Lower lobe of right lung (tissue), 2 donors: Measurements from ENCODE around the gene ADAMTSL5. TPM values are rescaled to one million over a fixed set of nuclear protein-coding genes. Genes with fewer than 3 reads are reported as not detected.

Experiments used
- ATAC-seq, 2 donors: fragments of 200-7000 bp; cut with Tn5 transposase; one replicate each; pipeline ENCODE4 v1.9.1; 2020 to 2022; ENCODE audit warnings: mild to moderate bottlenecking in 2 of 2, moderate library complexity in 2 of 2
- DNase-seq: peaks from one replicate; pipeline ENCODE4 v3.0.0-alpha.2; 2020
- H3K27ac ChIP-seq: fragments of 200-600 bp; one replicate; pipeline ENCODE4 v1.8.0; 2022
- H3K27me3 ChIP-seq: fragments of 200-600 bp; one replicate; pipeline ENCODE4 v1.8.0; 2022; ENCODE audit warnings: low read depth
- H3K36me3 ChIP-seq: fragments of 200-600 bp; one replicate; pipeline ENCODE4 v1.8.0; 2022; ENCODE audit warnings: mild to moderate bottlenecking
- H3K4me1 ChIP-seq: fragments of 200-600 bp; one replicate; pipeline ENCODE4 v1.8.0; 2022
- H3K4me3 ChIP-seq: fragments of 200-600 bp; one replicate; pipeline ENCODE4 v1.8.0; 2022; ENCODE audit warnings: mild to moderate bottlenecking
- H3K9me3 ChIP-seq: fragments of 200-600 bp; one replicate; pipeline ENCODE4 v1.8.0; 2022
- intact Hi-C: fragments of 100-400 bp; cut with DNase I; formaldehyde crosslinking; loops from one replicate; pipeline ENCODE4 v1.11.0; 2022
- total RNA-seq: library from RNA; stranded (reverse); fragmentation: NEBNext Ultra II Directional; extraction: Animal tissue kit (Norgen Biotek cat#: 25700); gene quantifications from one replicate; pipeline ENCODE4 v1.2.1, GENCODE V29; 2021
- TF ChIP-seq, protein P1 (sequence below): fragments of 200-600 bp; IDR thresholded peaks from one replicate; pipeline ENCODE4 v1.8.0; 2022; ENCODE audit warnings: antibody characterized with exemption, mild to moderate bottlenecking
- donor health status: DM: no; HTN: yes; CAD: no; lungs with severe emphysema.

ADAMTSL5 gene
- total RNA-seq, 1 donor from 2014 or later = 3.3 TPM

GRCh38 chr19:1514295-1514661, 1.5 kb upstream of the ADAMTSL5 start:
- intact Hi-C loops = no loop called here
- Histone ChIP-seq H3K4me1 (peaks cover 7% of the 10 kb centered on the region), H3K9me3 (no peaks in the 10 kb centered on the region), H3K27ac (no peak overlapping the region), H3K27me3 (peaks cover 58% of the 10 kb centered on the region), H3K4me3 (no peak overlapping the region), H3K36me3 (no peaks in the 10 kb centered on the region)
- no peak for ATAC-seq
- TF ChIP-seq, protein P1, sequence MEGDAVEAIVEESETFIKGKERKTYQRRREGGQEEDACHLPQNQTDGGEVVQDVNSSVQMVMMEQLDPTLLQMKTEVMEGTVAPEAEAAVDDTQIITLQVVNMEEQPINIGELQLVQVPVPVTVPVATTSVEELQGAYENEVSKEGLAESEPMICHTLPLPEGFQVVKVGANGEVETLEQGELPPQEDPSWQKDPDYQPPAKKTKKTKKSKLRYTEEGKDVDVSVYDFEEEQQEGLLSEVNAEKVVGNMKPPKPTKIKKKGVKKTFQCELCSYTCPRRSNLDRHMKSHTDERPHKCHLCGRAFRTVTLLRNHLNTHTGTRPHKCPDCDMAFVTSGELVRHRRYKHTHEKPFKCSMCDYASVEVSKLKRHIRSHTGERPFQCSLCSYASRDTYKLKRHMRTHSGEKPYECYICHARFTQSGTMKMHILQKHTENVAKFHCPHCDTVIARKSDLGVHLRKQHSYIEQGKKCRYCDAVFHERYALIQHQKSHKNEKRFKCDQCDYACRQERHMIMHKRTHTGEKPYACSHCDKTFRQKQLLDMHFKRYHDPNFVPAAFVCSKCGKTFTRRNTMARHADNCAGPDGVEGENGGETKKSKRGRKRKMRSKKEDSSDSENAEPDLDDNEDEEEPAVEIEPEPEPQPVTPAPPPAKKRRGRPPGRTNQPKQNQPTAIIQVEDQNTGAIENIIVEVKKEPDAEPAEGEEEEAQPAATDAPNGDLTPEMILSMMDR = no peak
- DNase-seq = no peak

GRCh38 chr19:1513499-1514294, 878 bp upstream of the ADAMTSL5 start:
- Histone ChIP-seq H3K27ac (no peak overlapping the region), H3K4me1 (peaks cover 7% of the 10 kb centered on the region), H3K9me3 (no peaks in the 10 kb centered on the region), H3K4me3 (peak overlapping the region; percentile 52), H3K36me3 (no peaks in the 10 kb centered on the region), H3K27me3 (peaks cover 57% of the 10 kb centered on the region)
- DNase-seq (peak; percentile 66), ATAC-seq (peak; percentile 76 to 78)
- intact Hi-C loops = no loop called here
- TF ChIP-seq, protein P1 = peak; percentile 61

GRCh38 chr19:1511318-1512317, 1.2 kb downstream of the ADAMTSL5 start:
- no peak for ATAC-seq
- Histone ChIP-seq H3K4me1 (peaks cover 20% of the 10 kb centered on the region), H3K9me3 (no peaks in the 10 kb centered on the region), H3K27me3 (peaks cover 52% of the 10 kb centered on the region), H3K4me3 (no peak overlapping the region), H3K36me3 (no peaks in the 10 kb centered on the region), H3K27ac (no peak overlapping the region)
- intact Hi-C loops = no loop called here
- TF ChIP-seq, protein P1 = no peak
- no peak for DNase-seq

DNA sequence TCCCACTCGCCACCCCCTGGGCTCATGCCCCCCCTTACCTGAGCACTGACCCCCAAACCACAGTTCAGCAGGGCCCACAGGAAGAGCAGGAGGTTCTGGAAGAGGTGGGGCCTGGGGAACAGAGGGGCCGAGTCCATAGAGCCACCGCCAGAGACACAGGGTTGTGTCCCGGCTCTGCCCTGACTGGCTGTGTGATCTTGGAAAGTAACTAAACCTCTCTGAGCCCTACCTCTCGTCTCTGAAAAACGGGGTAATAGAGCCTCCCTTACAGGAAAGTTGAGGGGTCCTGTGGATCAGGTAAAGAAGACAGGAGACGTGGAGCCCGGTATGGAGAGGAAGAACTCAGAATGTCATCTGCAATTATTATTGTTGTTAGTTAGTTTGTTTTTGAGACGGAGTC, 2.0 kb downstream of the ADAMTSL5 start:
- H3K9me3 ChIP-seq = no peaks in the 10 kb centered on the region
- H3K27ac ChIP-seq = no peak overlapping the region
- no peak for ATAC-seq
- no peaks in the 10 kb centered on the region for H3K36me3 ChIP-seq
- peaks cover 47% of the 10 kb centered on the region for H3K27me3 ChIP-seq
- DNase-seq = no peak
- no peak overlapping the region for H3K4me3 ChIP-seq
- TF ChIP-seq, protein P1 = no peak
- H3K4me1 ChIP-seq = peaks cover 20% of the 10 kb centered on the region
- intact Hi-C loops = no loop called here

DNA sequence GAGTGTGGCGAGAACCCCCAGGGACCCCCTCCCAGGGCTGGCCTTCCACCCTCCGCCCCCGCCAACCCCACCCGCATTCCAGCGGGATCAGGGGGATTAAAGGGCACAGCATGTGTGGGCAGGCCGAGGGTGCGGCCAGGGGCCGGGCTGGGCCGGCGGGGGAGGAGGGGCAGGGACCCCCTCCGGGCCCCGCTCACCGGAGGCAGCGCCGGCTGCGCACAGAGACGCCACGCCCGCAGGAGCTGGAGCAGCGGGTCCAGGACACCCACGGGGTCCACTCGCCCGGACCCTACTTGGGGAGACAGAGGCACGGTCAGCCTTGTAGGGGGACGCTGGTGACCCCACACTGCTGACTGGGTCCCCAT, 2.4 kb downstream of the ADAMTSL5 start:
- no peak for DNase-seq
- H3K27ac ChIP-seq = no peak overlapping the region
- TF ChIP-seq, protein P1 = no peak

More for the DNA sequence above, 2.4 kb downstream of the ADAMTSL5 start:
- H3K4me1 ChIP-seq = peaks cover 20% of the 10 kb centered on the region
- intact Hi-C loops = no loop called here
- no peaks in the 10 kb centered on the region for H3K36me3 ChIP-seq
- H3K9me3 ChIP-seq = no peaks in the 10 kb centered on the region
- H3K4me3 ChIP-seq = no peak overlapping the region
- peaks cover 47% of the 10 kb centered on the region for H3K27me3 ChIP-seq
- no peak for ATAC-seq
